ENCODE data around the gene ZCCHC2. TPM values are rescaled to one million over a fixed set of nuclear protein-coding genes. Genes with fewer than 3 reads are reported as not detected.

The ZCCHC2 gene
- total and polyA plus RNA-seq, 9 of the 15 experiments (the other 6 are each of a cell fraction or from before 2014, with no cell fraction given): 1.0 to 9.2 (median 6.0) TPM

DNA sequence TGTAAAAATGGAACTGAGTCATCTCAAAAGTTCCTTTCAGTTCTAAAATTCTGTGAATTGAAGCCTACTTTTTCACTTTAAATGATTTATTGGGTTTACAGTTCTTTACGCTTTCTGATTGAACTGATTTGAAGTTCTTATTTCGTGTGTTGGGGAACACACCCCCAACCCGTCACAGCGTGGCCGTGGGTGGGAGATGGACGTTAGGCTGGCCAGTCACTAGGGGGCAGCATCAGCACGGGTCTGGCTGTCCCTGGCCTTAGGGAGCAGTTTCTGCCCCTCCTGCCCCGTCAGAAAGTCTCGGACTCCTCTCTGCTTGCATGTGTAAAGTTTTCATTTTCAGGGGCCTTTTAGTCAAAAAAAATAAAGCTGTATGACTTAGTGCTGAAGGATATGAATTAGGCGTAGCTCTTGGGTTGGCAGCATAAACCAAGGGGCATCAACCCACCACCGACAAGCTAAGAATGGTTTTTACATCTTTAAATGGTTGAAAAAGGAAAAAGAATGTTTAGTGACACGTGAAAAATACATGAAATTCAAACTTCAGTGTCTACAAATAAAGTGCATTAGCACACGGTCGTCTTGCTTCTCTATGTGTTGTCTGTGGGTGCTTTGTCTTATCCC, 63.4 kb downstream of the ZCCHC2 start (continued):
- TF ChIP-seq TOE1 (IDR thresholded peaks at IDR 0.05; ENCODE audit: borderline replicate concordance) (no peak), TOE1 (CRISPR knock-in tag; IDR thresholded peaks at IDR 0.05; ENCODE audit: borderline replicate concordance, low read depth) (no peak), NR1H2 (CRISPR knock-in tag; IDR thresholded peaks at IDR 0.05) (no peak), FOXM1 (IDR thresholded peaks at IDR 0.05; ENCODE audit: low read depth) (no peak), FOXM1 (CRISPR knock-in tag; IDR thresholded peaks at IDR 0.05; ENCODE audit: low read depth) (no peak), MTA1 (IDR thresholded peaks at IDR 0.05; ENCODE audit: borderline replicate concordance) (no peak), STAG1 (CRISPR knock-in tag; IDR thresholded peaks at IDR 0.05; ENCODE audit: borderline replicate concordance) (peak; percentile 93; the same call in 1 of the 2 replicates), NBN (IDR thresholded peaks at IDR 0.05; ENCODE audit: low read depth) (no peak), ZNF589 (CRISPR knock-in tag; IDR thresholded peaks at IDR 0.05; ENCODE audit: low read depth) (no peak), SREBF1 (IDR thresholded peaks at IDR 0.05; ENCODE audit: borderline replicate concordance, low read depth, low read length) (no peak), SNIP1 (IDR thresholded peaks at IDR 0.05; ENCODE audit: low read depth) (no peak), THAP12 (CRISPR knock-in tag; IDR thresholded peaks at IDR 0.05) (no peak), ZNF436 (CRISPR knock-in tag; IDR thresholded peaks at IDR 0.05) (no peak), SRSF3 (IDR thresholded peaks at IDR 0.05; ENCODE audit: insufficient read depth, low read length) (no peak), MYNN (IDR thresholded peaks at IDR 0.05) (no peak), MYNN (CRISPR knock-in tag; IDR thresholded peaks at IDR 0.05) (no peak), ARID2 (IDR thresholded peaks at IDR 0.05) (0 out of 2 replicates have a peak, but pooled peaks have one; percentile 25)

All from K562 (cell line).